ENCODE measurements around the gene MCC.

GRCh38 chr5:113065626-113066025 is 422.6 kb downstream of the MCC start:
- TF ChIP-seq EZH2phosphoT487 (IDR thresholded peaks at IDR 0.05) (no peak), CTCF (IDR thresholded peaks at IDR 0.05) (no peak)
